Measurements from ENCODE around the gene MPEG1.
A peak's percentile ranks its signal among the peaks of the same experiment; 100 is the strongest.

Gene MPEG1

GRCh38 chr11:59205648-59206047 lies 7.1 kb downstream of the MPEG1 start:
- TF ChIP-seq CTCF (IDR thresholded peaks at IDR 0.05; ENCODE audit: low read depth, low read length, poor library complexity, severe bottlenecking) (no peak), EZH2phosphoT487 (IDR thresholded peaks at IDR 0.05; ENCODE audit: borderline replicate concordance, low read length) (no peak)
- no peaks in the 10 kb centered on the region for H3K9me2 ChIP-seq (replicated peaks; ENCODE audit: control insufficient read depth, low read length)

GRCh38 chr11:59204746-59205145 lies 8.0 kb downstream of the MPEG1 start:
- no peaks in the 10 kb centered on the region for H3K36me3 ChIP-seq (ENCODE audit: control insufficient read depth, low read length)

More at GRCh38 chr11:59205648-59206047, 7.1 kb downstream of the MPEG1 start:
- Histone ChIP-seq H3K4me3 (ENCODE audit: low read length) (no peak overlapping the region), H3K27ac (ENCODE audit: low read depth, low read length) (no peak overlapping the region), H3K9me3 (ENCODE audit: control insufficient read depth, insufficient read depth, low read length) (no peaks in the 10 kb centered on the region), H3K4me1 (ENCODE audit: control insufficient read depth, low read length) (peaks cover 9% of the 10 kb centered on the region), H4K20me1 (ENCODE audit: control insufficient read depth, insufficient read depth, low read depth, low read length) (no peaks in the 10 kb centered on the region), H3K79me2 (ENCODE audit: control insufficient read depth, low read length) (no peaks in the 10 kb centered on the region), H3K4me2 (ENCODE audit: low read length) (no peak overlapping the region), H3F3A (ENCODE audit: control insufficient read depth, insufficient read depth) (no peaks in the 10 kb centered on the region), H3K27me3 (ENCODE audit: control insufficient read depth, low read length) (peaks cover 23% of the 10 kb centered on the region), H3K36me3 (ENCODE audit: control insufficient read depth, low read length) (no peaks in the 10 kb centered on the region)

GRCh38 chr11:59201353-59201752 lies 11.4 kb downstream of the MPEG1 start:
- H4K20me1 ChIP-seq (ENCODE audit: control insufficient read depth, insufficient read depth, low read depth, low read length): no peaks in the 10 kb centered on the region
- H3K27me3 ChIP-seq (ENCODE audit: control insufficient read depth, low read length): no peaks in the 10 kb centered on the region
- TF ChIP-seq EZH2phosphoT487 (IDR thresholded peaks at IDR 0.05; ENCODE audit: borderline replicate concordance, low read length) (no peak), CTCF (IDR thresholded peaks at IDR 0.05; ENCODE audit: low read depth, low read length, poor library complexity, severe bottlenecking) (peak; percentile 66)
- H3K4me2 ChIP-seq (ENCODE audit: low read length): no peak overlapping the region
- no peaks in the 10 kb centered on the region for H3K36me3 ChIP-seq (ENCODE audit: control insufficient read depth, low read length)
- no peaks in the 10 kb centered on the region for H3K9me3 ChIP-seq (ENCODE audit: control insufficient read depth, insufficient read depth, low read length)
- no peaks in the 10 kb centered on the region for H3F3A ChIP-seq (ENCODE audit: control insufficient read depth, insufficient read depth)
- no peak overlapping the region for H3K27ac ChIP-seq (ENCODE audit: low read depth, low read length)
- H3K4me3 ChIP-seq (ENCODE audit: low read length): no peak overlapping the region
- H3K79me2 ChIP-seq (ENCODE audit: control insufficient read depth, low read length): no peaks in the 10 kb centered on the region
- peaks cover 2% of the 10 kb centered on the region for H3K4me1 ChIP-seq (ENCODE audit: control insufficient read depth, low read length)
- H3K9me2 ChIP-seq (replicated peaks; ENCODE audit: control insufficient read depth, low read length): no peaks in the 10 kb centered on the region

More at GRCh38 chr11:59204746-59205145, 8.0 kb downstream of the MPEG1 start:
- no peaks in the 10 kb centered on the region for H3K9me3 ChIP-seq (ENCODE audit: control insufficient read depth, insufficient read depth, low read length)
- no peaks in the 10 kb centered on the region for H3K79me2 ChIP-seq (ENCODE audit: control insufficient read depth, low read length)
- H3K4me2 ChIP-seq (ENCODE audit: low read length): no peak overlapping the region
- H3K4me3 ChIP-seq (ENCODE audit: low read length): no peak overlapping the region
- H3K27ac ChIP-seq (ENCODE audit: low read depth, low read length): no peak overlapping the region
- H3K9me2 ChIP-seq (replicated peaks; ENCODE audit: control insufficient read depth, low read length): no peaks in the 10 kb centered on the region
- no peaks in the 10 kb centered on the region for H3F3A ChIP-seq (ENCODE audit: control insufficient read depth, insufficient read depth)
- peaks cover 9% of the 10 kb centered on the region for H3K4me1 ChIP-seq (ENCODE audit: control insufficient read depth, low read length)
- no peaks in the 10 kb centered on the region for H4K20me1 ChIP-seq (ENCODE audit: control insufficient read depth, insufficient read depth, low read depth, low read length)
- TF ChIP-seq CTCF (IDR thresholded peaks at IDR 0.05; ENCODE audit: low read depth, low read length, poor library complexity, severe bottlenecking): no peak
- TF ChIP-seq EZH2phosphoT487 (IDR thresholded peaks at IDR 0.05; ENCODE audit: borderline replicate concordance, low read length): no peak
- peaks cover 16% of the 10 kb centered on the region for H3K27me3 ChIP-seq (ENCODE audit: control insufficient read depth, low read length)

- H4K20me1 ChIP-seq (ENCODE audit: control insufficient read depth, insufficient read depth, low read depth, low read length): no peaks in the 10 kb centered on the region
- TF ChIP-seq CTCF (IDR thresholded peaks at IDR 0.05; ENCODE audit: low read depth, low read length, poor library complexity, severe bottlenecking) (no peak), EZH2phosphoT487 (IDR thresholded peaks at IDR 0.05; ENCODE audit: borderline replicate concordance, low read length) (no peak)
- no peak overlapping the region for H3K4me3 ChIP-seq (ENCODE audit: low read length)
- no peaks in the 10 kb centered on the region for H3K27me3 ChIP-seq (ENCODE audit: control insufficient read depth, low read length)
- no peaks in the 10 kb centered on the region for H3F3A ChIP-seq (ENCODE audit: control insufficient read depth, insufficient read depth)
- no peaks in the 10 kb centered on the region for H3K9me3 ChIP-seq (ENCODE audit: control insufficient read depth, insufficient read depth, low read length)
- no peak overlapping the region for H3K27ac ChIP-seq (ENCODE audit: low read depth, low read length)
- H3K79me2 ChIP-seq (ENCODE audit: control insufficient read depth, low read length): no peaks in the 10 kb centered on the region
- no peaks in the 10 kb centered on the region for H3K36me3 ChIP-seq (ENCODE audit: control insufficient read depth, low read length)
- no peak overlapping the region for H3K4me2 ChIP-seq (ENCODE audit: low read length)
- H3K4me1 ChIP-seq (ENCODE audit: control insufficient read depth, low read length): peaks cover 9% of the 10 kb centered on the region
- no peaks in the 10 kb centered on the region for H3K9me2 ChIP-seq (replicated peaks; ENCODE audit: control insufficient read depth, low read length)
Observed at GRCh38 chr11:59200423-59200746, 12.3 kb downstream of the MPEG1 start.

All from DOHH2 (cell line).